ENCODE results near the gene KIFC1. TPM values are rescaled to one million over a fixed set of nuclear protein-coding genes. Genes with fewer than 3 reads are reported as not detected.
"Not testable (repeated sequence)": the region's sequence is repeated elsewhere in the genome, so short reads cannot be mapped to it uniquely, and the experiment has no call there.

KIFC1 gene
- total RNA-seq, 1 donor from 2014 or later = 0.49 TPM

DNA sequence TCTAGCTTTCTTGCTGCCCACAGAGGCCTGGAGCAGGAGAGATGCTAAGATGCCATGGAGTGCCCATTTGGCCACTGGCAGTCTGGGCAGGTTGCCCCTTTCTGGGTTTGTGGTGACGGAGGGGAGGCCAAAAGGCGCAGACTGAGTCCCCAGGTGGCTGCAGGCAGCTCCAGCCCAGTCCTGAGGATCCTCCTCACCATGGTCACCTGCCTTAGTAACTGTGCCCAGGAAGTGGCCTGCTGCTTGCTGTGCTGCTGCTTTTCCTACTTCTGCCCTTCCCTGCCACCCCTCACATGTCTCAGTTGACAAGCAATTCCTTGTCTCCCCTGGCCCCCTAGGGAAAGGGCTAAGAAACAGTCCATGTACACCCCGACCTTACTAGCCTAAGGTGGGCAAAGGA, 35.3 kb upstream of the KIFC1 start:
- Histone ChIP-seq H3K27me3 (ENCODE audit: low read depth) (peaks cover 31% of the 10 kb centered on the region), H3K4me3 (no peak overlapping the region), H3K4me1 (no peaks in the 10 kb centered on the region), H3K36me3 (no peaks in the 10 kb centered on the region), H3K27ac (replicated peaks) (no peak overlapping the region), H3K9me3 (replicated peaks) (no peaks in the 10 kb centered on the region)
- no peak for DNase-seq
- TF ChIP-seq, protein P1, sequence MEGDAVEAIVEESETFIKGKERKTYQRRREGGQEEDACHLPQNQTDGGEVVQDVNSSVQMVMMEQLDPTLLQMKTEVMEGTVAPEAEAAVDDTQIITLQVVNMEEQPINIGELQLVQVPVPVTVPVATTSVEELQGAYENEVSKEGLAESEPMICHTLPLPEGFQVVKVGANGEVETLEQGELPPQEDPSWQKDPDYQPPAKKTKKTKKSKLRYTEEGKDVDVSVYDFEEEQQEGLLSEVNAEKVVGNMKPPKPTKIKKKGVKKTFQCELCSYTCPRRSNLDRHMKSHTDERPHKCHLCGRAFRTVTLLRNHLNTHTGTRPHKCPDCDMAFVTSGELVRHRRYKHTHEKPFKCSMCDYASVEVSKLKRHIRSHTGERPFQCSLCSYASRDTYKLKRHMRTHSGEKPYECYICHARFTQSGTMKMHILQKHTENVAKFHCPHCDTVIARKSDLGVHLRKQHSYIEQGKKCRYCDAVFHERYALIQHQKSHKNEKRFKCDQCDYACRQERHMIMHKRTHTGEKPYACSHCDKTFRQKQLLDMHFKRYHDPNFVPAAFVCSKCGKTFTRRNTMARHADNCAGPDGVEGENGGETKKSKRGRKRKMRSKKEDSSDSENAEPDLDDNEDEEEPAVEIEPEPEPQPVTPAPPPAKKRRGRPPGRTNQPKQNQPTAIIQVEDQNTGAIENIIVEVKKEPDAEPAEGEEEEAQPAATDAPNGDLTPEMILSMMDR (IDR thresholded peaks at IDR 0.05; ENCODE audit: borderline replicate concordance) = no peak
- intact Hi-C loops (cut with micrococcal nuclease) = no loop called here

DNA sequence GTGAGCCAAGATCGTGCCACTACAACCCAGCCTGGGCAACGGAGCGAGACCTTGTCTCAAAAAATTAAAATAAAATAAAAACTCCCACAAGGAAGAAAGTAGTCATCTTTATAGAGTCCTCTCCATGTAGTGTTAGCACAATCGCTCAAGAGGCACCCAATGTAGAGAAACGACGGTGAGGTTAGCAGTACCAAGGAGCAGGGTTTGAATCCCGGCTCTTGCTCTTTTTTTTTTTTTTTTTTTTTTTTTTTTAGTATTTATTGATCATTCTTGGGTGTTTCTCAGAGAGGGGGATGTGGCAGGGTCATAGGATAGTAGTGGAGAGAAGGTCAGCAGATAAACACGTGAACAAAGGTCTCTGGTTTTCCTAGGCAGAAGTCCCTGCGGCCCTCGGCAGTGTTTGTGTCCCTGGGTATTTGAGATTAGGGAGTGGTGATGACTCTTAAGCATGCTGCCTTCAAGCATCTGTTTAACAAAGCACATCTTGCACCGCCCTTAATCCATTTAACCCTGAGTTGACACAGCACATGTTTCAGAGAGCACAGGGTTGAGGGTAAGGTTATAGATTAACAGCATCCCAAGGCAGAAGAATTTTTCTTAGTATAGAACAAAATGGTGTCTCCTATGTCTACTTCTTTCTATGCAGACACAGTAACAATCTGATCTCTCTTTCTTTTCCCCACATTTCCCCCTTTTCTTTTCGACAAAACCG, 34.3 kb upstream of the KIFC1 start:
- H3K4me3 ChIP-seq; H3K27ac ChIP-seq (replicated peaks); H3K9me3 ChIP-seq (replicated peaks); H3K4me1 ChIP-seq; H3K36me3 ChIP-seq; intact Hi-C loops (cut with micrococcal nuclease); DNase-seq: not testable (repeated sequence)
- peaks cover 31% of the 10 kb centered on the region for H3K27me3 ChIP-seq (ENCODE audit: low read depth)

DNA sequence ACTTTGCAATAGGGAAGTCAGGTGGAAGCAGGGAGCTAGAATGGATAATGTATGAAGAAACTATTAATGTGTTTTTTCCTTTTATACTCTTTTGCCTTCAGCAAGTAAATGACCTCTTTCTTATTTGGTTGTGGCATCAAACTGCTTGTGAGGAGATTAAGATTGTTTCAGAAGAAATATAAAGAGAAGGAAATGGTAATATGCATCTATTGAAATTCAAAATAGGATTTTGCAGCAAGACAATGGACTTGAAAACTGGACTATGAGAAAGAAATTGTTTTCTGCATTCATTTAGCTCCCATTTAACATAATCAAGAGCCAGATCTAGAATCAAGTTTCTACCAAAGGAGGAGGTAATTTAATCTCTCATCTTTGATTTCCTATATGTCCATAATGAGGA, 32.3 kb upstream of the KIFC1 start:
- H3K4me3 ChIP-seq = no peak overlapping the region
- TF ChIP-seq, protein P1 (IDR thresholded peaks at IDR 0.05; ENCODE audit: borderline replicate concordance) = no peak
- no peak overlapping the region for H3K27ac ChIP-seq (replicated peaks)
- peaks cover 31% of the 10 kb centered on the region for H3K27me3 ChIP-seq (ENCODE audit: low read depth)
- DNase-seq = no peak
- H3K4me1 ChIP-seq = no peaks in the 10 kb centered on the region
- no peaks in the 10 kb centered on the region for H3K36me3 ChIP-seq
- intact Hi-C loops (cut with micrococcal nuclease) = no loop called here
- no peaks in the 10 kb centered on the region for H3K9me3 ChIP-seq (replicated peaks)

DNA sequence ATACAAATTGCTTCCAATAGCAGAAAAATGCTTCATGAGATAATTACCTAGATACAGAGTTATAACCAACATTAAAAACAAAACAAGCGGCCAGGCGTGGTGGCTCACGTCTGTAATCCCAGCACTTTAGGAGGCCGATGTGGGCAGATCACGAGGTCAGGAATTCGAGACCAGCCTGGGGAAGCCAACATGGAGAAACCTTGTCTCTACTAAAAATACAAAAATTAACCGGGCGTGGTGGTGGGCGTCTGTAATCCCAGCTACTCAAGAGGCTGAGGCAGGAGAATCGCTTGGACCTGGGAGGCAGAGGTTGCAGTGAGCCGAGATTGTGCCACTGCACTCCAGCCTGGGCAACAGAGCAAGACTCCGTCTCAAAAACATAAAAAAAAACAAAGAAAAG, 28.1 kb upstream of the KIFC1 start:
- H3K27ac ChIP-seq (replicated peaks); H3K4me3 ChIP-seq; DNase-seq; H3K36me3 ChIP-seq; H3K27me3 ChIP-seq (ENCODE audit: low read depth); H3K9me3 ChIP-seq (replicated peaks); intact Hi-C loops (cut with micrococcal nuclease); H3K4me1 ChIP-seq: not testable (repeated sequence)

DNA sequence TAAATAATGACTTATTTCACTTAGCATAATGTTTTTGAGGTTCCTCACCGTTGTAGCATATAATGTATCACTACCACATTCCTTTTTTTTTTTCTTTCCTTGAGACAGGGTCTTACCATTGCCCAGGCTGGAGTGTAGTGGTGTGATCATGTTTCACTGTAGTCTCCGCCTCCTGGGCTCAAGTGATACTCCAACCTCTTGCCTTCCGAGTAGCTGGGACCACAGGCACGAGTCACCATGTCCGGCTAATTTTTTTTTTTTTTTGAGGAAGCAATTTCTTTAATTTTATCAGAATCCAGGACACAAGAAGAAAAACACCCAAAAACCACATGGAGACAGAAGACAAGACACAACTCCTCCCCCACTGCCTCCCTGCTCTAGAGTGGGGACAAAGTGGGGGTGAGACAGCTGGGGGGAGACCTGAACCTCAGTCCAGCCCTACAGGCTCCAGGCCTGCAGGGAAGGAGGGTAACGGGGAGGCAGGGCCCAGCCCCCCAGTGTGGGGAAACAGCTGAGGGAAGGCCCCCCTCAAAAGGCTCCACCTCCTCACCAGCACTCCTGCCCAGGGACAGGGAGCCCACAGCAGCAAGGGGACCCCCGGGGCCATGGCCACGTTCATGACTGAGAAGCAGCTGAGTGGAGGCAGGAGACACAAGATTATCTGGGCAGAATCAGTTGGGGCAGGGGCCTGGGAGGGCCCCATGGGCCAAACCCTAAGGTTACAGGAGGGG, 27.0 kb upstream of the KIFC1 start:
- H3K9me3 ChIP-seq (replicated peaks); H3K4me1 ChIP-seq; DNase-seq; intact Hi-C loops (cut with micrococcal nuclease); H3K4me3 ChIP-seq; H3K27ac ChIP-seq (replicated peaks); H3K36me3 ChIP-seq; H3K27me3 ChIP-seq (ENCODE audit: low read depth): not testable (repeated sequence)

DNA sequence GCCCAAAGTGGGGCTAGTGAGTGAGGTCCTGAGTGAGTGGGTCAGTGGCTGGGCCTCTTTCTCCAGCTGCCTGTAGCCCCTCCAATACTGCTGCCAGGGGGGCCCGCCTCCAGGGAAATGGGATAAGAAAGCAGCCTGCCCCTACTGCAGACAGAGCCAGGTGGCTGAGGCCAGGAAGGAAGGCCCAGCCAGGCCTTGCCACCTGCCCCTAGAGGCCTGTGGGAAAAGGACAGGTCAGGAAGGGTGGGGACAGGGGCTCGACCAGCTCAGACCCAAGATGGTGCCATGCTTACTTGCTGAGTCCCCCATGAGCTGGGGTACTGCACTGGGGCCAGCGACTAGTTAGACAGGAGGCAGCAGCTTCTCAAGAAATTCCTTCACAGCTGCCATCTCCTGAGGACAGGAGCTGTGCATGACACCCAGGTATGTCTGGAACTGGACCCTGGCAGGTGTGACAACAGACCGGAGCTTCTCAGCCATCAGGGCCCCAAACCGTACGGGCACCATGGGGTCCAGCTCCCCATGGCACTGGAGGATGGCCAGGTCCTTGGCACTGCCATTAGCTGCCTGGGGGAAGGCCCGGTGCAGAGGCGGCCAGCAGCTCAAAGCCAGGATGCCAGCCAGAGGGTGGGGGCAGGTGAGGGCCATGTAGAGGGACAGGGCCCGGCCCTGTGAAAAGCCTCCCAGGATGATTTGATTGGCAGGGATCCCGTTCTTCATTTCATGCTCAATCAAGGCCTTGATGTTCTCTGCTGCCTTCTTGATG, 26.2 kb upstream of the KIFC1 start:
- H3K4me1 ChIP-seq; H3K4me3 ChIP-seq; DNase-seq; H3K27me3 ChIP-seq (ENCODE audit: low read depth); H3K36me3 ChIP-seq; intact Hi-C loops (cut with micrococcal nuclease); H3K27ac ChIP-seq (replicated peaks); H3K9me3 ChIP-seq (replicated peaks): not testable (repeated sequence)

DNA sequence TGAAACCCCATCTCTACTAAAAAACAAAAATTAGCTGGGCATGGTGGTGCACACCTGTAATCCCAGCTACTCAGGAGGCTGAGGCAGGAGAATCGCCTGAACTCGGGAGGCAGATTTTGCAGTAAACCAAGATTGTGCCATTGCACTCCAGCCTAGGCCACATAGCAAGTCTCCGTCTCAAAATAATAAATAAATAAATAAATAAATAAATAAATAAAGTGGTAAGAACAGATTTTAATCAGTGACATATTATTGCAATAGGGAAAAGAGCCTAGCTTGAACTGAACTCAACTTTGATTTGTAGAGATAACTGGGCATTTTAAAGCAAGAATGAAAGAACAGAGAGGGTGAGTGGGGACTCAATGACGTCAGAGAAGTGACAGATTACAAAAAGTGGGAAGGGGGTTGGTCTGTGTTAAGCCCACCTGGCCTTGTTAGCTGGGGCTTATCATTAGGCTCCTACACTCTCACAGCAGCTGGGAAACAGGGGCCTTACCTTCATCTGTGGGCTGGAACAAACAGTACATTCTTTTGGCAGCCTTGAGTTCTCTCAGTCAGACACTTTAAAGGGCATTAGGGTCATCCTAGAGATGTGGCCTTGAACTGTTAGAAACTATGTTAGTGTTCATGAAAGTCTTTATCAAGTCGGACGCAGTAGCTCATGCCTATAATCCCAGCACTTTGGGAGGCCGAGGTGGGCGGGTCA, 24.5 kb upstream of the KIFC1 start:
- H3K4me3 ChIP-seq = no peak overlapping the region
- no peaks in the 10 kb centered on the region for H3K36me3 ChIP-seq
- H3K9me3 ChIP-seq (replicated peaks) = no peaks in the 10 kb centered on the region
- TF ChIP-seq, protein P1 (IDR thresholded peaks at IDR 0.05; ENCODE audit: borderline replicate concordance) = no peak
- DNase-seq = no peak
- no peaks in the 10 kb centered on the region for H3K27me3 ChIP-seq (ENCODE audit: low read depth)
- intact Hi-C loops (cut with micrococcal nuclease) = no loop called here
- no peak overlapping the region for H3K27ac ChIP-seq (replicated peaks)
- no peaks in the 10 kb centered on the region for H3K4me1 ChIP-seq

DNA sequence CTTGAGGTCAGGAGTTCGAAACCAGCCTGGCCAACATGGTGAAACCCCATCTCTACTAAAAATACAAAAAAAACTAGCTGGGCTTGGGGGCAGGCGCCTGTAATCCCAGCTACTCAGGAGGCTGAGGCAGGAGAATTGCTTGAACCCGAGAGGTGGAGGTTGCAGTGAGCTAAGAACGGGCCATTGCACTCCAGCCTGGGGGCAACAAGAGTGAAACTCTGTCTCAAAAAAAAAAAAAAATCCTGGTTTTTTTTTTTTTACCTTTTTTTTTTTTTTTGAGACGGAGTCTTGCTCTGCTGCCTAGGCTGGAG, 24.0 kb upstream of the KIFC1 start:
- H3K4me3 ChIP-seq; H3K9me3 ChIP-seq (replicated peaks); H3K27me3 ChIP-seq (ENCODE audit: low read depth); H3K27ac ChIP-seq (replicated peaks); H3K36me3 ChIP-seq; DNase-seq; intact Hi-C loops (cut with micrococcal nuclease); H3K4me1 ChIP-seq: not testable (repeated sequence)

DNA sequence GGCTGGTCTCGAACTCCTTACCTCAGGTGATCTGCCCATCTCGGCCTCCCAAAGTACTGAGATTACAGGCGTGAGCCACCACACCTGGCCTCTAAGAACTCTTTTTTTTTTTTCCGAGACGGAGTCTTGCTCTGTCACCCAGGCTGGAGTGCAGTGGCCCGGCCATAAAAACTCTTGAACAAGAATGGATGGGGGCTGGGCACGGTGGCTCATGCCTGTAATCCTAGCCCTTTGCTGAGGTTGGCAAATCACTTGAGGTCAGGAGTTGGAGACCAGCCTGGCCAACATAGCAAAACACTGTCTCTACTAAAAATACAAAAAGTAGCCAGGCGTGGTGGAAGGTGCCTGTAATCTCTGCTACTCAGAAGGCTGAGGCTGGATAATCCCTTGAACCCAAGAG, 19.7 kb upstream of the KIFC1 start:
- H3K4me3 ChIP-seq; H3K27me3 ChIP-seq (ENCODE audit: low read depth); H3K27ac ChIP-seq (replicated peaks); H3K36me3 ChIP-seq; H3K9me3 ChIP-seq (replicated peaks); intact Hi-C loops (cut with micrococcal nuclease); DNase-seq: not testable (repeated sequence)
- peaks cover 22% of the 10 kb centered on the region for H3K4me1 ChIP-seq

All from left ventricle myocardium inferior (tissue), 1 donor.